NT2/D1 (cell line): ENCODE data around the gene CCDC47.

Experiments used
- SUZ12 ChIP-seq: IDR thresholded peaks from 2 replicates; pipeline ENCODE4 v1.6.1; 2011; ENCODE audit not compliant: insufficient read length, insufficient read depth; ENCODE audit errors: extremely low read depth
- YY1 ChIP-seq: IDR thresholded peaks from 2 replicates; pipeline ENCODE4 v1.6.1; 2011; ENCODE audit not compliant: insufficient read length, insufficient read depth
- ZNF274 ChIP-seq: IDR thresholded peaks from 2 replicates; pipeline ENCODE4 v1.6.1; 2011; ENCODE audit warnings: mild to moderate bottlenecking, low read depth, low read length

GRCh38 chr17:63775420-63775819 is 2.0 kb upstream of the CCDC47 start:
- TF ChIP-seq ZNF274 (no peak), YY1 (no peak), SUZ12 (no peak)
